B cell (primary cell): ENCODE results near the gene WDR45.

Experiments
- CTCF ChIP-seq: fragments of 200-600 bp; IDR thresholded peaks from one replicate; pipeline ENCODE4 v1.8.0; 2022; ENCODE audit warnings: antibody characterized with exemption, mild to moderate bottlenecking
- EZH2 ChIP-seq: IDR thresholded peaks from 2 replicates; pipeline ENCODE4 v1.6.1; 2012; ENCODE audit warnings: borderline replicate concordance, low read depth, mild to moderate bottlenecking, moderate library complexity, low read length; ENCODE audit not compliant: insufficient read depth, poor library complexity, severe bottlenecking

GRCh38 chrX:49111791-49112190 lies 32.1 kb upstream of the WDR45 start:
- TF ChIP-seq EZH2 (no peak), CTCF (no peak)
